Sciatic nerve (tissue), 2 donors: ENCODE data around the gene ZNF148. TPM values are rescaled to one million over a fixed set of nuclear protein-coding genes. Genes with fewer than 3 reads are reported as not detected.

Source experiments
- ATAC-seq: fragments of 200-7000 bp; cut with Tn5 transposase; one replicate; pipeline ENCODE4 v1.9.1; 2020; ENCODE audit warnings: mild to moderate bottlenecking, moderate library complexity
- DNase-seq: peaks from one replicate; pipeline ENCODE4 v3.0.0-alpha.2; 2020; ENCODE audit warnings: low spot score
- intact Hi-C: fragments of 100-400 bp; cut with DNase I; formaldehyde crosslinking; loops from one replicate; pipeline ENCODE4 v1.14.2; 2022
- total RNA-seq: library from RNA; stranded (reverse); fragmentation: NEBNext Ultra II Directional; extraction: Animal tissue kit (Norgen Biotek cat#: 25700); gene quantifications from one replicate; pipeline ENCODE4 v1.2.1, GENCODE V29; 2021
- donor health status: DM: no; HTN: no; CAD: no.
- donor health status: DM: no; HTN: no; CAD: no.

Gene ZNF148
- total RNA-seq, 1 donor from 2014 or later: 60.6 TPM

DNA sequence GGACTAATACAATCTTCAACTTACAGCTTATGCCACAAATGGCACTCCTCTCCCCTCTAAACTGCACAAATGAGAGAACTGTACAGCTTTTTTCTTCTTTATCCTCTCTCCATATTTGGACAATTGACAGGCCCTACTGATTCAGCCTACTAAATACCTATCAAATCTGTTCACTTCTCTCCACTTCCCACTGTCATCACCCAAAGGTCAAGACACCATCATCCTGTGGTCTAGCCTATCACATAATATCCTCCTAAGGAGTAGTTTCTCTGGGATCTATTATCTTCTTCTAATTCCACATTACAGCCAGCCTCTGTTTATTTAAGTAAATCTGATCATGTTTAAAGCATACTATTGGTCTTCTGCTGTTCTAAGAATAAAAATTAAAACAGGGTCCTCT is 129.6 kb downstream of the ZNF148 start:
- ATAC-seq: no peak
- intact Hi-C loops: no loop called here
- DNase-seq: no peak

DNA sequence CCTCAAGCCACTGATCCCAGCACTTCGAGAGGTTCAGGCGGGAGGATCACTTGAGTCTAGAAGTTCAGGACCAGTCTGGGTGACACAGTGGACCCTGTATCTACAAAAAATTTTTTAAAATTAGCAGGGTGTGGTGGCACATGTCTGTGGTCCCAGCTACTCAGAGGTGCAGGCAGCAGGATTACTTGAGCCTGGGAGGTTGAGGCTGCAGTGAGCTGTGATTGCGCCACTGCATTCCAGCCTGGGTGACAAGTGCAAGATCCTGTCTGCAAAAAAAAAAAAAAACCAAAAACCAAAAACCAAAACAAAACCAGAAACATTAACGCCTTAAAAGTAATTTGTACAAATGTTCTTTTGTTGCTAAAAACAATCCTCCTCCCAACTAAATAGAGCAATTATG is 134.6 kb downstream of the ZNF148 start:
- intact Hi-C loops: no loop called here
- ATAC-seq (no peak), DNase-seq (no peak)

DNA sequence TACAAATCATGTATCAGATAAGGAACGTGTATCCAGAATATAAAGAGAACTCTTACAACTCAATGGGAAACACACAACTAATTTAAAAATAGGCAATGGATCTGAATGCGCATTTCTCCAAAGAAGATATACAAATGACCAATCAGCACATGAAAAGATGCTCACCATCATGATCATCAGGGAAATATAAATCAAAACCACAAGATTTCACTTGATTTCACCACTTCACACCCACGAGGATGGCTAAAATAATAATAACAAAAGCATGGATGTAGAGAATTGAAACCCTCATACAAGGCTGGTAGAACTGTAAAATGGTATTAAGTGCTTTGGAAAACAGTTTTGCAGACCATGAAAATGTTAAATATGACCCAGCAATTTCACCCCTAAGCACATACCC is 135.9 kb downstream of the ZNF148 start:
- intact Hi-C loops: no loop called here
- DNase-seq (no peak), ATAC-seq (no peak)

DNA sequence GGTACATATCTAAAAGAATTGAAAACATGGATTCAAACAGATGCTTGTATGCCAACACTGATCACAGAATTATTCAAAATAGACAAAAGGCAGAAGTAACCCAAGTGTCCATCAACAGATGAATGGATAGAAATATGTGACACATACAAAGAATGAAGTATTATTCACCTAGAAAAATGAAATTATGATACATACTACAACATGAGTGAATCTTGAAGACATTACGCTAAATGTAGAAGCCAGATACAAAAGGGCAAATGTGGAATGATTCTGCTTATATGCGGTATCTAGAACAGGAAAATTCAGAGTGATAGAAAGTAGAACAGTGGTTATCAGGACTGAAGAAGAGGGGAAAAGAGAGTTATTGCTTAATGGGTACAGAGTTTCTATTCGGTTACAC is 136.4 kb downstream of the ZNF148 start:
- intact Hi-C loops: no loop called here
- ATAC-seq (no peak), DNase-seq (no peak)

DNA sequence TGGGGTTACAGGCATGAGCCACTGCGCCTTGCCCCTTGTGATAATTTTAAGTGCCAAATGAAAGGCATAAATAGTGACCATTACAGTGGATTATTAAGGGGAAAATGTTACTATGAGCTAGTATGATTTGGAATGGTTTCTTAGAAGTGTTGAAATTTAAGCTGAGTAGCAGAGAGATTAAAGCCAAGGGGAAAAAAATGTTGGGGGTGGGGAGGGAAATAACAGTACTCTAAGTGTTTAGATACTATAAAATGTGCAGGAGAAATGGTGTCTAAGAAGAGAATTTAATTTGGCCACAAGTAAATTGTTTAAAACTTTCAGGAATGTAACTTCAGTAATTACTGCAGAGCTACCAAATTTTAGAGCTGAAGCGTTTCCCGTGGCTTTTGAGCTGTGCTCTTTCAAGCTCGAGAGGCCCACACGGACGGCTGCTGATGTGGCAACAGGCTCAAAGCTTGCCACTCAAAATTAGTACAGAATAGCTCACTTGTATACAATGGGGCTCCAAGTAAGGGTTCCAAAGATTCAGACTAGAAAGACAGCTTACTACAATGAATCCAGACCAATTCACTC is 138.7 kb downstream of the ZNF148 start:
- no peak for DNase-seq
- peak; percentile 17 for ATAC-seq
- intact Hi-C loops: no loop called here

DNA sequence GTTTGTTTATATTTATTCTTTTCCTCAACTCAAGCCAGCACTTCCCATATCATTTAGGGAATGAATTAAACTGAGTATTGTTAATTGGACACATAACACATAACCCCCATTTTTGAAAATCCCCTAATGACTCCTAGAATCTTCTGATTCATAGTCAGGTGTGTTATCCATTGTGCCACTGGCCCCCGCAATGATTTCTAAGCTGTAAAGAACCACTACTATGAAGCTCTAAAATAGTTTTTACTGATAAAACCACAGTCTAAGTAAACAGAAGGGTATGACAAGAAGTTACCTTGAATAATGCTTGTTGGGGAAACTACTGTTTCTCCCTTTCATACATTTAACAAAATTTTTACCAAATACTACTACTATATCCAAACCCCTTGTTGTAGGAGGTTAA is 140.3 kb downstream of the ZNF148 start:
- ATAC-seq: no peak
- DNase-seq: no peak
- intact Hi-C loops: no loop called here

DNA sequence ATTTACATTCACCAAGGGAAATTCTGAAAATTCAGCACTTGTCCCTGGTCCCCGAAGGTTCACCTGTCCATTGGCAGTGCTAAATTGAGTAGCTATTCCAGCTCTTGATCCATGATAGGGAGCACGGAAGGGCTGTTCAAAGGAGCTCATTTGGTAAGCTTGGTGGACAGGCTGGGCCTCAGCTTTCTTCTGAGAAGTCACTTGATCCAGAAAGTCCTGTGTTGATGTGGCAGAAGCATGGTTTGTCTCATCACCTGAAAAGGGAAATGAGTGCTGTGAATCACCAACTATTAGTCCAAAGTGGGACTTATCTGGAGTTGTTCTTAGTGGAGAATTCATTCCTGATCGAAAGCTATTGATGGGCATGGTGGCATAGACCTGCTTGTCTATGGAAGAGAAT is 142.7 kb downstream of the ZNF148 start:
- DNase-seq: no peak
- ATAC-seq: no peak
- intact Hi-C loops: no loop called here

DNA sequence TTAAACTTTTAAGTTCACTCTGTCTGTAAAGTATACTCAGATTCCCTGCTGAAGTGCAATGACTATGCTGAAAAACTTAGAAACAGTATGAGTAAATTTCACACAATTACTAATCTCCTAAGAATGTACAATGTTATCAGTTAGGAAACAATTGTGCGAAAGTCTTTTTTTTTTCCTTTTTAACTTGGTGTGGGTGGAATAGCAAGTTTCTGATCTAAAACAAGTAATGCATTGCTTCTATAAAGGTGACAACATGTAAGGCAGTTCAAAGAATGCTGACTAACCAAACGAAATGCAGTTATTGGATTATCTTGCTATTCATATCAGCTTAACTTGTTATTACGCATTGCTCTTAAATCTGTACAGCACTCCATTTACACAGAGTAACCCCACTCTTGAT is 143.2 kb downstream of the ZNF148 start:
- ATAC-seq (no peak), DNase-seq (no peak)
- intact Hi-C loops: no loop called here

DNA sequence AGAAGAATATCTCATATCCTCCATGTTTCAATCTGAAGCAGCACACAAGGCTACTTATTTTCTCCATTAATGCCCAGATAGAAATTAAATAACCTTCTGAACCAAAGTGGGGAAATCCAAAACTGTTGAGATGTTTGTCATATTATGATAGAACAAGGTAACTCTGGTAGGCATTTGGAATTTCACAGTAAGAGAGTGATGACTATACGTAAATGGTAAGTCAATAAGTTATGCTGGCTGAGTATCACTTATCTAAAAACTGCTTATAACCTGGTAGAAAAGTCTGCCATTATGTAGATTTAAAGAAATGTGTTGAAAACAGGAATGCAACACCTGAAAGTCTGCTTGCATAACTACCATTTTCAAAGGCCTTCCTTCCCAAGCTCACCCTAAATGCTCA is 145.4 kb downstream of the ZNF148 start:
- ATAC-seq (no peak), DNase-seq (no peak)
- intact Hi-C loops: no loop called here

DNA sequence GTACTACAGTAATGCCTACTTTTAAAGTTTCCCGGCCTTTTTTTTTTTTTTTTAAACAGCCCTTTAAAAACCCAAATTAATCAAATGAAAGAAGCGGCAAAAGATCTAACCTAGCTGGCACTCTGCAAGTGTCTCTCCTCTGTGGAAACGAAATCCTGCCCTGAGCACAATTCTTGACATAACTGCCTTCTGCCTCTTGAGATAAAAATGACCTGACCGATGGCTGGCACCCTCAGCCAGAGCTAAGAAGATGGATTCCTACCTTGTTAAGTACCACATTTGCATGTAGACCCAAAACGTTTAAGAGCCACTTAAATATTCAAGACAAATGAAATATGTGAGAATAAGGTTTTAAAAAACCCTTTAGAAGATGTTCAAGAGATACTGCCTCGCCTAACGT is 146.0 kb downstream of the ZNF148 start:
- ATAC-seq (no peak), DNase-seq (no peak)
- intact Hi-C loops: no loop called here

DNA sequence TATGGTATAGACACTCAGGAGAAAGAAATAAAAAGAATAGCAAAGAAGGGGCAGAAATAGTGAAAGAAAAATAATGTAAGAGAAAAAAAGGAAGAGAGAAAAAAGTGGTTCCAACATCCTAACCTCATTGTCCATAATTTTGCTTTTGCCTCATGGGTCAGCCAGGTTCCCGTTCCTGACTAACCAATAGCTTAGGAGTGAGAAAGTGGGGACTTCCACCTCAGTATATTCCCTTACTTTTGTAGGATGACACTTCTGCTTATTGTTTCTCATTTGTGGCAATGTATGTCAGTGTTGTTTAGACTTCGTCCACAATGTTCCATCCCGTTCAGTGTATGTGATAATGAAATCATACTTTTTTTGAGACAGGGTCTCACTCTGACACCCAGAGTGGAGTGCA is 153.3 kb downstream of the ZNF148 start:
- DNase-seq: no peak
- intact Hi-C loops: no loop called here
- ATAC-seq: no peak

DNA sequence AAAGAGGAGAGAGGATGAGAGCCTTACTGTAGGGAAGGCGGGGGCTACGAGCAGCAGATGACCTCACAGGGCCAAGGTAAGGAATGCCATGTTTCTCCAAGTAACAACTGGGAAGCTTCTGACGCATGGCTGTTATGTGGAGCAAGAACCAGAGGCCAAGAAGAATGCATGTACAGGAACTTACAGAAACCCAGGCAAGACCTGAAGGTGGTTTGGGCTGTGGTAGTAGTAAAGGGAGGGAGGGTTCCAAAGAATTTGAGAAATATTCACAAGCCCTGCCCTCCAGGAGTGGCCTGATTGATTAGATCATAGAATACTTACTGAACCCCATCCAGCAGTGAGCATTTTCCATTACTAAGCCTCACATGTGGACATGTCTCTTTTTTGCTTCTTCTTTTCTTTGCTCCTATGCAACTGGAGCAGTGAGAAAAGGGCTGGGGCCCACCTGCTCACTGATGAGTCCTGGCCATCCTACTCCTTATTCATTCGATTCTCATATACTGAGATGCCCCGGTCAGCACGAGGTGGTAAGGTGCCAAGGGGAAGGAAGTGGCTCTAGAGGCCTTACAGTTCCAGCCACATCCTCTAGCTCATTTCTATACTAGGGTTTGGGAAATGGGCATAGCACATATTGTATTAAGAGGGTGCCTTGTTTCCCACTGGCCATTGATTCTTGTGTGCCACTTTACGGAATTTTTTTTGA is 154.2 kb downstream of the ZNF148 start:
- ATAC-seq (no peak), DNase-seq (no peak)
- intact Hi-C loops: no loop called here

DNA sequence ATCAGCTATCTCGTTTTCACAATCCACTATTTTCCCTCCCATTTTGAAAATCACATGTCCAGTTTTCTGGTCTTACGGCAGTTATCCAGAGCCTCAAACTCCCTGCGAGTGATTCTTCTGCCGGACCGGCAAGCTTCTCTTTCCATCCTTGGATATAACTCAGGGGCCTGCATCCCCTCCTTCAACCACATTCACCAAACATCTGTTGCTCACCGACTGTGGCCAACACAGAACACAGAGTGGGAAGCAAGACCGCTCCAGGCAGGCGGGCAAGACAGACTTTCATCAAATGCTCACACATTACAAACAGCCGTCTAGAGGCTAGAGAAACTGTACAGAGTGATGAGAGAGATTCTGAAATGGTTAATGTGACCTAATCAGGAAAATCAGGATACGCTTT is 154.9 kb downstream of the ZNF148 start:
- intact Hi-C loops: no loop called here
- ATAC-seq (no peak), DNase-seq (no peak)

DNA sequence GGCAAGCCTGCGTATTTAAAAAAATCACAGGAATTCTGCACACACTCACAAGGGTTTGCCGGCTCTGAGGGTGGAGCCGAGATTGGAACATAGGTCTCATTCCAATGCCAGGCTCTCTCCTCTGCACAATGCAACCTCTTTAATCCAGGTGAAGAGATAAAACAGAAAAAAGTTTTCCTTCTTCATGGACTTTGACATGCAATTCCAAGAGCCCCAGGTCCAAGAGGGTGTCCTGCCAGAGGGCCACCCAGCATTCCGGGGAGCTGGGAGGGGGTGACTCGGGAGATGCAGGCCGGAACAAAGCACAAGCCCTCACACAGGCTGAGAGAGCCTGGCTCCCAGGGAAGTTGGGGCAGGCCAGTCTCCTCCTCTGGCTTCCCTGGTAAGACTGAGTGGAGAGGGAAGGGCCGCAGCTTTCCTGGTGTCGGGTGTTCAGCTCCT is 155.8 kb downstream of the ZNF148 start:
- DNase-seq (no peak), ATAC-seq (no peak)
- intact Hi-C loops: no loop called here

DNA sequence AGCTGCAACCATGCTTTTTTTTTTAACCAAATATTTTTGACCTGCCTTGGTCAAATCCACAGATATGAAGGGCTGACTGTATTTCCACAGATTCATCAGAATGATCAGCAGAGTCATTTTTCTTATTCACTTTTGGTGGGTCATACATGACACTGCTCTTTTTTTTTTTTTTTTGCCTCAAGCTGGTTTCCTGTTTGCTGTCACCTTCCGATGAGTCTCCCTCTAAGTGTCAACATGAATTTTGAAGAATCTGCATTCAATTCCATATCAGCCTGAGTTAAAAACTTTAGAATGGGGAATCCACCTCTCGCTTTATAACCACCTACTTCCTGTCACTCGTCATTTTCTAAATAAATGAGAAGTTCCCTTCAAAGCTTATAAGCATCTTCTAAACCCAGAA is 160.4 kb downstream of the ZNF148 start:
- intact Hi-C loops: loop anchor here (5.0 kb wide), 1 partner anchor 1153 kb away; no protein-coding TSS in a partner anchor
- no peak for ATAC-seq

DNA sequence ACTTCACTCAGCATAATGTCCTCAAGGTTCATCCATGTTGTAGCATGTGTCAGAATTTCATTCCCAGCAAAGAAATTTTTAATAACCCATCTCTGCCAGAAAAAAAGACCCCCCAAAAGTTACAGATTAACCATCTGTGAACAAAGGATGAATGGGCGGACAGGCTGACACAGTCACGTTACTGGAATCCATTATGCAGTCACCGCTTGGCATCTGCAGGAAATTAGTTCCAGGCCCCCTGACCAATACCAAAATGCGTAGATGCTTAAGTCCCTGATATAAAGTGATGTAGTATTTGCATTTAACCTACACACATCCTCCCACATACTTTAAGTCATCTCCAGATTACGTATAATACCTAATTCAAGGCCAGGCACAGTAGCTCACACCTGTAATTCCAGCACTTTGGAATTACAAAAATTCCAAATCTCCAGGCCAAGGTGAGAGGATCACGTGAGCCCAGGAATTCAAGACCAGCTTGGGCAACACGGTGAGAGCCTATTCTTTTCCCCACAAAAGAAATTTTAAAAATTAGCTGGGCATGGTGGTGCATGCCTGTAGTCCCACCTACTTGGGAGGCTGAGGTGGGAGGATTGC is 161.1 kb downstream of the ZNF148 start:
- ATAC-seq (no peak), DNase-seq (no peak)
- intact Hi-C loops: loop anchor here (5.0 kb wide), 1 partner anchor 1153 kb away; no protein-coding TSS in a partner anchor

More for the DNA sequence above, 160.4 kb downstream of the ZNF148 start:
- DNase-seq: no peak

DNA sequence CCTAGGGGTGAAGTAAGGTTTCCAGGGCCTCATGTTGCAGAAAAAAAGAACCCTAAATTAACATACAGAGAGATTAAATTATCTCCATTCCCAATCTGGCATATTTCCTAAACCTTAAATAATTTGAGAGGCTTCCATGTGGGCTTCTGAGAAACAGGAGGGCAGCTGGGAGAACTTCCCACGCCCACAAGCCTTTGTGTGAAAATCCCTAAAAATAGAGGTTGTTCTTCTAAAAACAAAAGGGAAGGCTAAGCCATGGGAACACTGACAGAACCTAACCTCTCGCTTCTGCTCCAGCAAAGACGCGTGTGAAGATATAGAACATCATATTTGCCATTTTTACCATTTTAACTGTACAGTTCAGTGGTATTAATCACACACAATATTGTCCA is 161.8 kb downstream of the ZNF148 start:
- no peak for DNase-seq
- intact Hi-C loops: loop anchor here (5.0 kb wide), 1 partner anchor 1154 kb away; no protein-coding TSS in a partner anchor
- no peak for ATAC-seq

DNA sequence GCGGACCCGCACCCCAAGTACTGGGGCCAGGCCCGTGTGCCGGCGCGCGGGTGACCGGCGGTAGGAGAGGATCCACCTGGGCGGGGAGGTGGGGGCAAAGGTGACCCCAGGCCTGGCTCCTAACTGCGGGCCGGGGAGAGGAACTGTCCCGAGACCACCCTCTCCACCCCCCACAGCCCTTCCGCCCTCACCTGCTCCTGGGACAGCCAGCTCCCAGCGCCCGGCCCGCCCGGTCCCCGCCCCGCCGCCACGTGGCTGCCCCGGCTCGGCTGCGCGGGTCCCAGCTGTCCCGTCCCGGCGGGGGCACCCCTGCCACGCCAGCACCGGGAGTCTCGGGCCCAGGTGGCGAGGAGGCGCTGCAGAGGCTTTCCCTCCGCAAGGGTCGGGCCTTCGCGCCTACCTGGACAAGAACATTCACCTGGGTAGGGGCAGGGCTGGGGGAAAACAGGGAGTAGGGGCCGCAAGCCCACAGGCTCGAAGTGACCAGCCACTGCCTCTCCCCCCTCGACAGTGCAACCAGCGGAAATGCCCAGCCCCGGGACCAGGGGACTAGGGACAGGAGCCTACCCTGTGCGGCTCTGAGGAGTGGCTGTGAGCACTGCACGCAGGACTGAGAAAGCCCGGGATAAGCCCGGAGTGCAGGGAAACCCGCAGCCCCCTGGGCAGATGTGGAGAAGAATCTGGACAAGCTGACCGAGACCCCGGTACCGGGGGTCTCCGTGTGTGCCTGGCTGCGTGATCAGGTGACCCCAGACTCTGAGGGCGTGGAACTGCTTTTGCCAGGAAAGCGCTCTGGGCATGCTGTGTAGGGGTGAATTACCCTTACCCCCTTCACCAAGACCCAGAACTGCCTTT is 162.4 kb downstream of the ZNF148 start, which contains the start of gene SLC12A8:
SLC12A8 (minus strand) TSS at position 240 of the 855 bp plus-strand sequence. CDS start 1,399 bp downstream, outside the sequence.
- no peak for DNase-seq
- intact Hi-C loops: loop anchor here (5.0 kb wide), 1 partner anchor 1155 kb away; no protein-coding TSS in a partner anchor
- ATAC-seq: no peak

DNA sequence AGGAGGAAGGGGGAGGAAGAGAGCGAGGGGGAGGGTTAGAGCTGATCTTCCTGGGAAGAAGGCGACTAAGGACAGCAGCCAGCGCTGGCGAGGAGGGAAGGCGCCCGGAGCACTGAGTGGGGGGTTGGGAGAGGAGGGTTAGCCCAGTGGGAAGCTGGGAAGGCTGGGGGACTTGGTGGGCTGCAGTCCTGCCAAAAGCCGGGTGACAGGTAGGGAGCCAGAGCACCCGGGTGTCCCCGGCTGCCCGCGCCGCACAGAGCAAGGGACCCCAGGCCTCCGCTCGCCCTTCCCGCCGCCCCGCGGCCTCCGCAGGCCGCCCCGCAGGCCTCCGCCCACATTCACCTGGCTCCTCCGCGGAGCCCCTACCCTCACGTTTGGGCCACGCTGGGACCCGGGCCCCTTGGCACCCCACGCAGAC is 163.0 kb downstream of the ZNF148 start:
- DNase-seq (no peak), ATAC-seq (no peak)
- intact Hi-C loops: loop anchor here (5.0 kb wide), 1 partner anchor 1155 kb away; no protein-coding TSS in a partner anchor
